ENCODE results near the gene MARK4.

MARK4 gene

GRCh38 chr19:45340232-45340898 lies 89.3 kb downstream of the MARK4 start, which contains the start of gene KLC3:
TSS of gene KLC3 (plus strand) at chr19:45340750. CDS start at chr19:45345542, 4,792 bp downstream.
- DNase-seq (ENCODE audit: low read depth in 2 of 2), result peak; percentile 15 to 33

- no peak for DNase-seq (ENCODE audit: low read depth in 2 of 2)
Measured at GRCh38 chr19:45340899-45341453, 89.9 kb downstream of the MARK4 start.

GRCh38 chr19:45342911-45343310 lies 91.8 kb downstream of the MARK4 start:
- DNase-seq (ENCODE audit: low read depth in 2 of 2), result no peak

GRCh38 chr19:45344621-45345505 lies 93.8 kb downstream of the MARK4 start:
- no peak for DNase-seq (ENCODE audit: low read depth in 2 of 2)

- no peak for DNase-seq (ENCODE audit: low read depth in 2 of 2)
Measured at GRCh38 chr19:45345506-45345860, 94.4 kb downstream of the MARK4 start.

- no peak for DNase-seq (ENCODE audit: low read depth in 2 of 2)
Measured at GRCh38 chr19:45346449-45346848, 95.4 kb downstream of the MARK4 start.

GRCh38 chr19:45347570-45348366 lies 96.7 kb downstream of the MARK4 start:
- DNase-seq (ENCODE audit: low read depth in 2 of 2), result no peak

- DNase-seq (ENCODE audit: low read depth in 2 of 2), result no peak
Measured at GRCh38 chr19:45348367-45349125, 97.5 kb downstream of the MARK4 start.

- no peak for DNase-seq (ENCODE audit: low read depth in 2 of 2)
Measured at GRCh38 chr19:45349126-45349415, 98.0 kb downstream of the MARK4 start.

- DNase-seq (ENCODE audit: low read depth in 2 of 2), result no peak
Measured at GRCh38 chr19:45349430-45349941, 98.4 kb downstream of the MARK4 start.

GRCh38 chr19:45350477-45351058 lies 99.5 kb downstream of the MARK4 start:
- no peak for DNase-seq (ENCODE audit: low read depth in 2 of 2)

- no peak for DNase-seq (ENCODE audit: low read depth in 2 of 2)
Measured at GRCh38 chr19:45351401-45351952, 100.4 kb downstream of the MARK4 start.

- no peak for DNase-seq (ENCODE audit: low read depth in 2 of 2)
Measured at GRCh38 chr19:45352062-45352461, 101.0 kb downstream of the MARK4 start.

GRCh38 chr19:45352471-45352870 lies 101.4 kb downstream of the MARK4 start:
- no peak for DNase-seq (ENCODE audit: low read depth in 2 of 2)

GRCh38 chr19:45352914-45353796 lies 102.1 kb downstream of the MARK4 start:
- no peak for DNase-seq (ENCODE audit: low read depth in 2 of 2)

- DNase-seq (ENCODE audit: low read depth in 2 of 2), result no peak
Measured at GRCh38 chr19:45354241-45354842, 103.3 kb downstream of the MARK4 start.

Measured in stimulated activated CD4-positive, alpha-beta T cell treated with anti-CD3 and anti-CD28 coated beads, Interleukin-4, amount 100 ng/mL, for 48 hours (primary cell).